HCEC 1CT (cell line): ENCODE measurements around the gene C7.
A peak's percentile ranks its signal among the peaks of the same experiment; 100 is the strongest.

Source experiments
- DNase-seq: peaks from one replicate; pipeline ENCODE4 v3.0.0-alpha.2; 2017

C7 gene

DNA sequence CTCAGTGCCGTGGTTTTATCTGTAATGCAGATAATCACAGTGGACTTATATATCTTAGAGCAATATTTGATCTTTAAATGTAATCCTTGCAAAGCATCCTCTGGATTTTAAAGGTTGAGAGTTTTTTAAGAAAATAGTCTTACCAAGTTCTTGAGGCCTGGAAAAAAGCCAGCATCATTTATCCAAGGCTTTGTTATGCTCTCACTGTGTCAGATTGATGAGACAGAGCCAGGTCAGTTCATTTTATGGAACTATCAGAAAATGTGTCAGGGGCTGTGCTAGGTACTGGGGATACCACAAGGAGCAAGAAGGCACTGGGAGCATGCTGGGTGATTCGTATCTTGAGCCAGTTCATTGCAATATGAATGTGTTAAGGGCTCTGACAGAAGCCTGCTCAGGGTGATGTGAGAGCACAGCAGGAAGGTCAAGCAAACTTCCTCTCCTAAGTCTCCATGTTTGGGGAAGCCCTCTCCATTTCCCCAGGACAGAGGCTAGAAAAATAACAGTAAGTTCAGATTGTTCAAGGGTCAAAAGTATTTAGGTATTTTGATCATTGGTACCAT, 19.7 kb downstream of the C7 start:
- DNase-seq = no peak

DNA sequence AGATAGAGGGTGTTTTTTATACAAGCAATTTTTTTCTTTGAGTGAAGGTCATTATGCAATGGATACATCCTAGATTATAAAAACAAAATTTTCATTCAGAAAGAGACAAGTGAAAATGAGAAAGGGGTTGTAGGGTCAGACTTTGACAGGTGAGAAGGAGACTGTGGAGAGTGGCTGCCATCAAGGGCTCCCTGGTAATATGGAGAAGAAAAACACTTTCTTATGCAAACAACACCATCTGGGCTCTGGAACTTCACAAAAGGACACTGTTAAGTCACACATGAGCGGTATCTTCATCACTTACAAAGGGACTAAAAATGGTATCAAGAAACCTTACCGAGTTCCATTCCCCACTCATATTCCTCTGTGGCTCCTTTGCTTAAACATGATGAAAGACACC, 23.5 kb downstream of the C7 start:
- no peak for DNase-seq

DNA sequence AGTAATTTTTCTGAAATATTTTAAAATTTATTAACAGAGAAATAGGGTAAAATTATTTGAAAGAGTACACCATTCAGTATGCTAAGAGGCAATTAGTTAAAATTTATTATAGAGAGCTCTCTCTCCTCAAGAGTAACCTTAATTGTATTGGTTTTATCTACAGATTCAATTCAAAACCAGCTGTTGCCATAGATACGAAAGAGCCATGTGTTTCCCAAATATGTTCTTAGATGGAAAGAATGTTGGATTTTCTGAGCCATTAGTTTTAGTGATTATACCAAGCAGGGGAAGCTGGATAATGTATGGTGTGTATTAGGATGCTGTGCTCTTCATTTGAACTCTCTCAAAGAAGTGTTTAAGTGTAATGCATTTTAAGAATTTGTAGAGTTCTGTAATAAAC, 27.8 kb downstream of the C7 start:
- DNase-seq = no peak

DNA sequence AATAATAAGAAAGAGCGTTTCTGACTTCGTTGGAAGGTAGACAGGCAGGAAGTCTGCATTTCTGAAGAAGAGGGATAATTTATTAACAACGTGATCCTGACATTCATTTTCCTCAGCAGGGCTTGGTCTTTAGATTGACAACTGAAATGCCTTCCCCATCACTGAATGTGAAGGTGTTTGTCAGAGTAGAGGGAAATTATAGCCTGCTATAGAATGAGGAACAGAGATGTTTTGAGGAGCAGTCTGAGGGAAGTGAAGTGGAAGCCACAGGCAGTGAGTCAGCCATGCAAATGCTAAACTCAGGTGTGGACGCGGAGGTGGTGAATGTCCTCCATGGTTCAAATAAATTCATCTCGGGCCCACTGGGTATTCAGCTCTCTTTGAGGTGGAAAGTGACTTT, 30.5 kb downstream of the C7 start:
- no peak for DNase-seq

DNA sequence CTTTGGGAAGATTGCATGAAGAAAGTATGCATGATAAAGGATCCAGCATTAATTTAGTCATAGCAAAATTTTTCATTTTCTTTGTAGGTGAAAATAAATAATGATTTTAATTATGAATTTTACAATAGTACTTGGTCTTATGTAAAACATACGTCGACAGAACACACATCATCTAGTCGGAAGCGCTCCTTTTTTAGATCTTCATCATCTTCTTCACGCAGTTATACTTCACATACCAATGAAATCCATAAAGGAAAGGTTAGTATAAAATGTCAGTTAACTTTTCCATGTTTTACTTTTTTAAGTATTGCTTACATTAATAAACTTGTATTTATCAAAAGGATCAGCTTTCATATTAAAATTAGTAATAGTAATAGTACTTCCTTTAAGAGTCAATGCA, 35.8 kb downstream of the C7 start:
- peak; percentile 65 for DNase-seq

DNA sequence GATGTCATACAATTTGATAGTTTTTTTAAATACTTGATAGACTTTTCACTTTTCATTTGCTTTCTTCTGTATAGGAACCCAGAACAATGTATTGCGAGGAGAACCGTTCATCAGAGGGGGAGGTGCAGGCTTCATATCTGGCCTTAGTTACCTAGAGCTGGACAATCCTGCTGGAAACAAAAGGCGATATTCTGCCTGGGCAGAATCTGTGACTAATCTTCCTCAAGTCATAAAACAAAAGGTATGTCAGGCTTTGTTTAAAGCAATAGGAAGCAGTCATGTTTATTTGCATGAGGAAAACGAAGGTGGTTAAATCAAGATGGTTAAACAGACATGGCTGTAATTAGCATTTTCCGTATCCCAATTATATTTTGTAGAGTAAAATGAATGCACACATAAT, 46.0 kb downstream of the C7 start:
- DNase-seq = no peak

DNA sequence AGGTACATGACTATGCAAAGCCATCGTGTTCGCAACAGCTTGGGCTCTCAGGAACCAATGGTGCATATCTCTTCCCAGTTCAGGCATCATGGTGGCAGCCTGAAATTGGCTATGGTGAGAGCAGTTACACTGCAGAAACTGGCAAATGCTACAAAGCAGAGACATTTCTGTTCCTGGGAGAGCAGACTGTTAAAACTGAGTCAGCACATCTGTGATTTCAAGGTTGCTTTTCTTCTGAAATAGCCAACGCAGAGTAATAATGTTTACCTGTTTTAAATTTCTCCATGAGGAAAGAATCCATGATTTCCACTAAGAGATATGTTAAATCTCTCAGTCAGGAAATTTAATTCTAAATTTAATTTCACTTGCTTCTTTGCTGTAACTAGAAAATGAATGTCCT, 47.8 kb downstream of the C7 start:
- DNase-seq = no peak

DNA sequence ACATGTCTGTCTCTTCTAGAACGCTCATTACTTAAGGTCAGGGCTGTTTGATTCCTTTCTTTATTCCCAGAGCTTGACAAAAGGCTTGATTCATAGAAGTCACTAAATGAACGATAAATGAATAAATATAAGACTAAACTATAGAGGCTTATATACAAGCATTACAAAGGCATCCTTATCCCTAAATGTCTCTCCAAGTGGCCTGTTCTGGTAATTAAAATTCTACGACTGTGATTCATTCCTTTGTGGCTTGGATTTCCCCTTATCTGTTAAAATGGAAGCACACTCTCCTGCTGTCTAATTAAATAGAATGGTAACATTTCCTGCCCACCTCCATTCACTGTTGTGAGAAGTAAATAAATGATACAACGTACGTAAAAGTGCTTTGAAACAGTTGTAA, 49.5 kb downstream of the C7 start:
- no peak for DNase-seq

DNA sequence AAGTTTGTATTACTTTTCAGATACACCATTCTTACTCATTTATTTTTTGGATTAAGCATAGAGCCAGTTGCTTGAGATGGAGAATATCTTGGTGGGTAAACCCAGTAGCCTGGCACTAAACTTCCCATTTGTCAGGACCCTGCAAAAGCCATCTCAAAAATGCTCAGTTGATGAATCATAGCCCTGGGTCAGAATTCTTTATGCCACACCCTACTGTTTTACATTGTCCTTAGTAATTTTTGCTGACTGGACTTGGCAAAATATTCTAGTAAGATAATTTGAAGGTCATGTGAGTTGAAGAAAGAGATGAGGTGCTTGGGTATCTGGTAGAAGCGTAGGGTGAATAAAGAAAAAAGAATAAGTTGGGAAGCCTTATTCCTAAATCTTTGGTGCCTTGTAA, 50.7 kb downstream of the C7 start:
- no peak for DNase-seq

DNA sequence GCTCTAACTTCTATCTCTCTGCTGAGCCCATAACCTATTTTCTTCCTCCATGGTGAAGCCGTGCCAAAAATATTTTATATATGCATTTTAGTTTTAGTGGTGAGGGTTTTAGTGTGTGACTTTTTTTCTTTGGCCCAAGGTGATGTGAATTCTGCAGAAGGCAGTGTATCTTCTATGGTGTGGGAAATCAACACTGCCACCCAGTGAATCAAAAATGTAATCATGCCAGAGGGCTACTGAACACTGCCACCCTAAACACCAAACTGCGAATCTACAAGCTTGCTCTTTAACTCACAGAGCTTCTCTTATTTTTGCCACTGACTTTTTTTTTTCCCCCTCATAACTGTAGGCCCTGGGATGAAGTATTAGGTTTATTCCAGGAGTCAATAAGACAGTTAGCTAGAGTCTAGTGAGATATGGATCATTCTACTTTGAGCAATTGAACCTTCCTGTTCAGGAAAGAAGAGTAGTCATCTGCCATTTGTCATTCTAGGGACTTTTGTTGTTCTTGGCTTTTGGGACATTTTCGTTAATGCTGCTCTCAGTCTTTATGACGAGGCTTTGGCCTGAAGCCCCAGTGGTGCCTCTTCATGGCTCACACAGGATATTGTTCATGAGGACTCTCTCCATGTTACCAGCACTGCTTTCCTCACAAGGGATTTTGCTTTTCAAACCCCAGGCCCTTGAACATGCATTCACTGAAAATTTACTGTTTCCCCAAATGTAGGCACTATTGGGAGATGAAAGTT, 53.1 kb downstream of the C7 start:
- no peak for DNase-seq

DNA sequence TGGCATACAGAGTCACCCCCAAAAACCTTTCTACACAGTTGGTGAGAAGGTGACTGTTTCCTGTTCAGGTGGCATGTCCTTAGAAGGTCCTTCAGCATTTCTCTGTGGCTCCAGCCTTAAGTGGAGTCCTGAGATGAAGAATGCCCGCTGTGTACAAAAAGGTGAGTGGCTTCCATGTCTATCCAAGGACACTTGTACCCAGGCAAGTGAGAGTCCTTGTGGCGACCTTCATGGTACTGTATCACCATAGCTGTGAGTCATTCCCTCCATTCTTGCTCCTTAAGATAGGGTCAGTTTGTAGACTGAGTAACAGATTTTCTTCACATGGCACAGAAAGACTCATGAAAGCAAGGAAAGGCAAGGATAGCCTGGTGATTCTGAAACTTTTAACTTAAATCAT, 63.1 kb downstream of the C7 start:
- DNase-seq = no peak

DNA sequence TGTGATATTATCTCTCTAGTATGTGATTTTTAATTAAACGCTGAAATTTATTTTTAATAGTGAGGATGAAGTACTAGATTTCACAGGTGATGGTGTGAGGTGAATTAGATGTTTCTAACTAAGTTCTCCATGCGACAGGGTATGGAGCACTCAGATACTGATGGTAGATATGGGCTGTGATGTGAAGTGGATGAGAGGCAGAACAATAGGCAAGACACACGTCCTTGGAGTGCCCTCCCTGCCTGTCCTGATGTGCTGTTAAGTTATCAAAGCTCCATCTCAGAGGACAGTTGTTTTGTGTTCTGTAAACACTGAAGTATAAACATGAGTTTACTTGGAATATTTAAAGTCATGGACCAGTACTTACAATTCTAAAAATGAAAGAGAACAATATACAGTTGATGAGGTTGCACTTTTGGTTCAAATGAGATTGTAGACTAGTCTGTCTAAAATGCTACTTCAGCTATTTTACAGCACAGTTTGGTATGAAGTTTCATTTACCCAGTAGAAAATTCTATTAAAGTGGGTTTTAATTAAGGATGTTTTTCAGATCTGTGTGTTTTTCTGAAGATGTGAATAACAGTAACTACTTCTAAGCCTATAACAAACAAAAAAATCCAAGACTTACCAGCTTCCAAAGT, 64.2 kb downstream of the C7 start:
- no peak for DNase-seq

DNA sequence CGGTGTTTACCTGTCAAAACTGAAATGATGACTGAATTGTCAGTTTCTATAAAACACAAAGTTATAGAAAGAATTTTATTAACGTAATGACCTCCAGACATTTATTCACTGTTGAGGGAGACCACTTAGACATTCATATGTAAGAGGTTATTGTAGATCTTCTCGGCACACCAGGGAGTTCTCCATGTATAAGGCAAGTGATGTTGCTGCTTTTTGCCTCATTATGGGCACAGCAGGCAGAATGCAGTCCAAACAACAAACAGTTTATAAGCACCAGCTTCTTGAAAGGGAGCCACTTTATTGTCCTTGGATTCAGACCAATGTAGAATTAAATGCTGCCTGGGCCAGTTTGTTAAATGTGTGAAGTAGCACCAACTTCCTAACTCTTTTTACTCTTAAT, 66.7 kb downstream of the C7 start:
- no peak for DNase-seq

DNA sequence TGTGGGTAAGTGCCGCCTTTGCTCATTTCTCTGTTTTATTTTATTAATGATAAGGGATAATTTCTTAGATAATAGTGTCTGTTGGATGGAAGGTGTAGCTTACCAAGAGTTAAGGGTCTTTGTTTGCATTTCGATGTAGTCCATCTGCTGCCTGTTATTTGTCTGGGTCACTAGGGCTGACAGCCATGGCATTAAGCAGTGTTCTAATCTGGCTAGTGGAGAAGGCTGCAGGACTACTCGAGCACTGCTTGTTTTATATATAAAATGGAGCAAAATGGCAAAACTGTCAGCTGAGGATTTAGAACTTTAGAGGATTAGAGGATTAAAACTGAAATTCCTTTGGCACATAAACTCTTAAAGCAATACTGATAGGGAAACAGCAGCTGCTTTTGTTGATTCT, 67.5 kb downstream of the C7 start:
- DNase-seq = no peak

DNA sequence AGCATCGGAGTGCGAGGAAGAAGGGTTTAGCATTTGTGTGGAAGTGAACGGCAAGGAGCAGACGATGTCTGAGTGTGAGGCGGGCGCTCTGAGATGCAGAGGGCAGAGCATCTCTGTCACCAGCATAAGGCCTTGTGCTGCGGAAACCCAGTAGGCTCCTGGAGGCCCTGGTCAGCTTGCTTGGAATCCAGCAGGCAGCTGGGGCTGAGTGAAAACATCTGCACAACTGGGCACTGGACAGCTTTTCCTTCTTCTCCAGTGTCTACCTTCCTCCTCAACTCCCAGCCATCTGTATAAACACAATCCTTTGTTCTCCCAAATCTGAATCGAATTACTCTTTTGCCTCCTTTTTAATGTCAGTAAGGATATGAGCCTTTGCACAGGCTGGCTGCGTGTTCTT, 72.1 kb downstream of the C7 start:
- DNase-seq = no peak

DNA sequence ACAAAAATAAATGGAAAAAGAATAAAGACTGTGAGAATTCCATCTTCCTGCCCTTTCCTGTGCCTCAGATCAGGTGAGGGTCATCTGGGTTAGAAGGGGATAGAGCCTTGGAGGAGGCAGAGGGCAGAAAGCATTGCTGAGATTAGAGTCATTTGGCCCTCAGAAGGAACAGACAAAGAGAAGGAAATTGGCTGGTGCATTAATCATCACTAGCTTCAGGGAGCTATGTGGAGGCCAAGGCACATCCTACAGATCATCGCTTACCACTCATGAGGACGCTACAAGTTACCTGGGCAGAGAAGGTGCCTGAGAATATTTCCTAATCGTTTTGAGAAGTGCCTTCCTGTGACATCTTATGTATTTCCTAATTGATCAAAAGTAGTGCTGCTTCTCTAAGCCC, 74.5 kb downstream of the C7 start:
- no peak for DNase-seq

DNA sequence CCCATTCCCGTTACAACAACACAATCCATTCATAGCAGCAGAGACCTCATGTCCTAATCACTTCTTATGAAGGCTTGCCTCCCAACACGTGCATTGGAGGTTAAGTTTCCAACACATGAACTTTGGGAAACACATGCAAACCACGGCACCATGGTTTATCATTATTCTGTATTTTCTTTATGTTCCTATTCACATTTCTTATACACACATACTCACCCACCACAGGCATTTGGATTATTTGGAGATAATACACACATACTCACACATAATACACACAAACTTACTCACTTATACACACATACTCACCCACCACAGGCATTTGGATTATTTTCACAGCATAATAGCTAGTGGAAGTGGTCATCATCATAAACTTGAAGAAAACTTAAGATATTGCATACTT, 75.6 kb downstream of the C7 start:
- peak; percentile 79 for DNase-seq

DNA sequence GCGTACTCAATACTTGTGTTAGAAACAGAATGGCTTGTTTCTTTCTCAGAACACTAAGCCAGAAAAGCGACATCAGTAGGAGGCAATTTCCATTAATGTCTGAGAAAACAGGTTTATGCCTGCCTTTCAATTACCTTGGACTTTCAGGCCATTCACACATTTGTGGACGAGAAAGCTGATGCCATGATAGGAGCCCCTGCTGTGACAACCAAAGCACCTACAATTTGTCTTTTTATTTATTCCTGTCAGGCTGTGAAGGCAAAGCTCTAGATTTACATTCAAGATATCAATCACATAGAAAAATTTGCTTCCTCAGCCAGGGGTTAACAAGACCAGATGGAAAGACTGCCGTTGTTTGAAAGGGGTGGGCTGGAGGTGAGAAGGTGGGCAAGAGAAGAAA, 76.2 kb downstream of the C7 start:
- DNase-seq = no peak

DNA sequence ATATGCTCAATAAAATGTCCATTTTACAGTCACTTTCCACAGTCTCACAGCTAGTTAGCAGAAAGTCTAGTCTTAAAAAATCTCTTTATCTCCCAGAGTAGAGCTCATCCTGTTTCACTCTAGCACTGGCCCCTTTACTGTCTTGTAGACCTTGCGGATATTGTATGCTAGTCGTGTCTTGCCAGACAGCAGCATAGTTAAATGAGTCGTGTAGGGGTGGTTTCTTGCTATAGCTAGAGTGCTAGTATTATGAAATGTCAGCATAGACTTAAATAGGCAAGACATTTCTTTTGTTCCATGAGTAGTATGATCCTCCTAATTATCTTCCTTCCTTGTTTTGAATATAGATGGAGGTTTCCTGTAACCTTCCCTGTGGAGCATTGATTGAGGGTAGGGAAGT, 77.4 kb downstream of the C7 start:
- DNase-seq = peak; percentile 17

DNA sequence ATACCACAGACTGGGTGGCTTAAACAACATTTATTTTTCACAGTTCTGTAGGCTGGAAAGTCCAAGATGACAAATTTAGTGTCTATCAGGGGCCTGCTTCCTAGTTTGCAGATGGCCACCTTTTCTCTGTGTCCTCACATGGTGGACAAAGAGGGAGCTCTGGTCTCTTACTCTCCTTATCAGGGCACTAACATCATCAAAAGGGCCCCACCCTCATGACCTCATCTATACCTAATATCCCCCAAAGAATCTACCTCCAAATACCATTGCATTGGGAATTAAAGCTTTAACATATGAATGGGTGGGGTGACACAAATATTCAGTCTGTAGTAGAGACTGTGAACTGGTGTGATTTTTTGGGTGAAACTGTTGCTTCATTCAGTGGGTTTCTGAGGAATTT, 78.1 kb downstream of the C7 start:
- no peak for DNase-seq

DNA sequence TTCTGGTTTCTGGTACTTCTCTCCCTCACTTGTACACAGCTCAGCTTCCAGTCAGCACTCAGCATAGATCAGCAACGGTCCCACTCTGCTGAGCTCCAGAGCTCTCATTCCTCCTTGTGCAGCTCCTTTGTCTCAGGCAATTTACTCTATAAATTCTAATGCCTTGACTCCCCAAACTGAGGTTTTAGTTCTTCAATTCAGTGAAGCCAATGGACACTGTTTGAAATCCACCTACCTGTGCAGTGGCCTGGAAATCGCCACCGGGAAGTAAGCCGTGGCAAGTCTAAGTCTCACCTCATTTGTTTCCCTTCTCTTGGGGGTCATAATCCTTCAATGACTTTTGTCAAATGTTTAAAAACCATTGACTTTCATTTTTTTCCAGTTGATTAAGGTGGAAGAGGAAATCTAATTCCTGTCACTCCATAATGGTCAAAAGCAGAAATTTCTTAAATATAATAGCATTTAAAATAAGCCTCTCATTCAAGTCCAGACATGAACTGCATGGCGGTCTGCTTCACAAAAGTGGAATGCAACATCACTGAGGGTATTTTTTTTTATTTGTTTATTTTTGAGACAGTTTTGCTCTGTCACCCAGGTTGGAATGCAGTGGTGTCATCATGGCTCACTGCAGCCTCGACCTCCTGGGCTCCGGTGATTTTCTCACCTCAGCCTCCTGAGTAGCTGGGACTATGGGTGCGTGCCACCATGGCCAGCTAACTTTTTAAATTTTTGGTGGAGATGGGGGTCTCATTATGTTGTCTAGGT, 79.6 kb downstream of the C7 start:
- no peak for DNase-seq

DNA sequence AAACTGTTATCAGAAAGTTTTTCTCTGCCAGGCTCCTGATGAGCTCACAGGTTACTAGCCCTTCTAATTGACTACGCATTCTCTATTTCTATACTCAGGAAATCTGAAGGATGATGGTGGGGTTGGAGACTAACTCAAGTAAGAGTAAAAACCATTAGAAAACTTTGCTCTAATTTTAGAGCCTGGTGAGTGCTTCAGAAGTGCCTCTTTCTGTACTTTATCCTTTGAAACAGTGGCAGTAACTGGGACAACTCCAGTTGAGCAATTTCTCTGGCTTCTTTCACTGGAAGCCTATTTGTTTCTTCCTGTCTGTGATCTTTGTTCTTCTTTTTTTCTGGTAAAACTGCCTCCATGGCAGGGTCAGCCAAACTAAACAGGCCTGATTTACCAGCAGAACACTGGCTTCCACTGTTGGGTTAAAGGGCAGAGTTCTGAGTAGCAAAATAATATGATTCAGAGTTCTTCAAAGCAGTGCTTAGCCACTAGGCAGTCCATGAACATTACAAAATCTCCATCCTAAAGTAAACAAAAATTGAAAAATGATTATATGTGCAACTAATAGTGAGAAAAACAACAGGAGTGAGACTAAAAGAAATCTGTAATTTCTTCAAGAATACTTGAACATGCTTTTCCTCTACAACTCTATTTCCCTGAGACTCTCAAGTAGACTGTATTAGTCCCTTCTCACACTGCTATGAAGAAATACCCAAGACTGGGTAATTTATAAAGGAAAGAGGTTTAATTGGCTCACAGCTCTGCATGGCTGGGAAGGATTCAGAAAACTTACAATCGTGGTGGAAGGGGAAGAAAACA, 82.1 kb downstream of the C7 start:
- peak; percentile 90 for DNase-seq

DNA sequence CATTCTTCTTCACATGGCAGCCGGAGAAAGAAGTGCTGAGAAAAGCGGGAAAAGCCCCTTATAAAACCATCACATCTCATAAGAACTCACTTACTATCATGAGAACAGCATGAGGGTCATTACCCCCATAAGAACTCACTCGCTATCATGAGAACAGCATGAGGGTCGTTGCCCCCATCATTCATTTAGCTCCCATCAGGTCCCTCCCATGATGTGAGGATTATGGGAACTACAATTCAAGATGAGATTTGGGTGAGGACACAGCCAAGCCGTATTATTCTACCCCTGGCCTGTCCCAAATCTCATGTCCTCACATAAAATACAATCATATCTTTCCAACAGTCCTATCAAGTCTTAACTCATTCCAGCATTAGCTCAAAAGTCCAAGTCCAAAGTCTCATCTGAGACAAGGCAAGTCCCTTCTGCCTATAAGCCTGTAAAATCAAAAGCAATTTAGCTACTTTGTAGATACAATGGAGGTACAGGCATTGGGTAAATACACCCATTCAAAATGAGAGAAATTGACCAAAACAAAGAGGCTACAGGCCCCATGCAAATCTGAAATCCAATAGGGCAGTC, 82.8 kb downstream of the C7 start:
- no peak for DNase-seq
